ENCODE measurements around the gene ZNF605. TPM values are rescaled to one million over a fixed set of nuclear protein-coding genes. Genes with fewer than 3 reads are reported as not detected.
"Not testable (repeated sequence)": the region's sequence is repeated elsewhere in the genome, so short reads cannot be mapped to it uniquely, and the experiment has no call there.

ZNF605 gene
- total RNA-seq, 2 donors from 2014 or later = 4.5 to 9.9 TPM

DNA sequence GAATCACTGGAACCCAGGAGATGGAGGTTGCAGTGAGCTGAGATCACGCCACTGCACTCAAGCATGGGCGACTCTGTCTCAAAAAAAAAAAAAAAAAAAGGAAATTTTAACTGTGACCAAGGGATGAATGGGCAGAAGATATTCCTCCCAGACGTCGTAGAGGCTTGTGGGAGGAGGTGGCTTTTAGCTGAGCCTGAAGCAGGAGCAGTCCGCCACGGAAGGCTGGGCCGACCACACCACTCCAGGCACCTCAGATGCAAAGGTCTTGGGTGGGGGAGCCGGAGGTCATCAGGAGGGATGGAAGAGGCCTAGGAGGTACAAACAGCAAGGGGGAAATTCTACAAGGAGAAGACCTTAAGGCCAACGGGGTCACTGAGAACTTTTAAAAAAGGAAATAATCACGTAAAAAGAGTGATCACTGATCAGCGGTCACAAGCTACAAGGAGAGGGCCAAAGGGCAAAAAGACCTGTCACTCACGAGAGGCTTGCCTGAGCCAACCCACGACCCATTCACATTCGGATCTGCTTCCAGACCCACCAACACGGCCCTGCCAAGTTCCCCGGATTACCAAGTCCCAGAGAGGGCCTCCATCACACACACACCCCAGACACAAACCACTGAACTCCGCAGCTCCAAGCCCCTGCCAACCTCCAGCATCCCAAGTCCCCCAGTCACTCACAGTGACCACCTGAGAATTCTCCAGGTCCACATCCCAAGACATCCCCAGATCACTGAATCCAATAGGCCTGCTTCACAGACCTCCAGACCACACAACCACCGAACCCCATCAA lies 3.5 kb downstream of the ZNF605 start:
- no peak for DNase-seq (ENCODE audit: low spot score in 2 of 2)
- ATAC-seq = no peak
- Mint-ChIP-seq H3K36me3 (peaks cover 26 to 36% of the 10 kb centered on the region in 2 donors), H3K27ac (no peak overlapping the region), H3K9me3 (peaks cover 4 to 30% of the 10 kb centered on the region in 2 donors)

DNA sequence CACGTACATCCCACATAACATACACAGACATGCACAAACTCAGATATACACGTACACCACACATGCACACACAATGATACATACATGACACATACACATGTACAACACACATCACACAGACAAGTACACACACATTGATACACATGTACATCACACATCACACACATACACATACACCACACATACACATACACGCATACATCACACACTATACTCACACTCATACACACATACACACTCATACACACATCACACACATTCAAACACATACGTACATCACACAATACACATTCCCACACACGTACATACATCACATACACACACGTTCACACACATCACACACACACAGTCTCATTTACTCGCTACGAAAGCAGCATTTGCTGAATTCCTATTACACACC lies 4.5 kb downstream of the ZNF605 start:
- DNase-seq (ENCODE audit: low spot score in 2 of 2) (no peak), ATAC-seq (no peak)
- Mint-ChIP-seq H3K27ac (no peak overlapping the region), H3K36me3 (peaks cover 25 to 40% of the 10 kb centered on the region in 2 donors), H3K9me3 (peaks cover 4 to 28% of the 10 kb centered on the region in 2 donors)

DNA sequence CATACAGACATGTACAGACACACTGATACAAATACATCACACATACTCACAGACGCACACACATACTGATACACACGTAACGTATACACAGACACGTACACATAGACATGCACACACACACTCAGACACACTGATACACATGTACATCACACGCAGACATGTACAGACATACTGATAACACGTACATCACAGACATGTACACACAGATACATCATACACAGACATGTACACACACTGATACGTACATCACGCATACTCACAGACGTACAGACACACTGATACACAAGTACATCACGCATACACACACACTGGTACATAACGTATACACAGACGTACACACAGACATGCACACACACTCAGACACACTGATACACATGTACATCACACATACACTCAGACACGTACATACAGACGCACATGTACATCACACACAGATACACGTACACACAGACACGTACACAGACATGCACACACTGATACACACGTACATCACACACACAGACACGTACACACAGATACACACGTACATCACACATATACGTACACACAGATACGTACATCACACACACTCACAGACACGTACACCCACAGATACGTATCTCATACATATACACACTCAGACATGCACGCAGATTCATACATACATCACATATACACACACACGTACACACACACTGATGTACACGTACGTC lies 5.1 kb downstream of the ZNF605 start:
- DNase-seq (ENCODE audit: low spot score in 2 of 2) (no peak), ATAC-seq (no peak)
- Mint-ChIP-seq H3K36me3 (peaks cover 27 to 41% of the 10 kb centered on the region in 2 donors), H3K9me3 (peaks cover 7 to 30% of the 10 kb centered on the region in 2 donors), H3K27ac (no peak overlapping the region)

DNA sequence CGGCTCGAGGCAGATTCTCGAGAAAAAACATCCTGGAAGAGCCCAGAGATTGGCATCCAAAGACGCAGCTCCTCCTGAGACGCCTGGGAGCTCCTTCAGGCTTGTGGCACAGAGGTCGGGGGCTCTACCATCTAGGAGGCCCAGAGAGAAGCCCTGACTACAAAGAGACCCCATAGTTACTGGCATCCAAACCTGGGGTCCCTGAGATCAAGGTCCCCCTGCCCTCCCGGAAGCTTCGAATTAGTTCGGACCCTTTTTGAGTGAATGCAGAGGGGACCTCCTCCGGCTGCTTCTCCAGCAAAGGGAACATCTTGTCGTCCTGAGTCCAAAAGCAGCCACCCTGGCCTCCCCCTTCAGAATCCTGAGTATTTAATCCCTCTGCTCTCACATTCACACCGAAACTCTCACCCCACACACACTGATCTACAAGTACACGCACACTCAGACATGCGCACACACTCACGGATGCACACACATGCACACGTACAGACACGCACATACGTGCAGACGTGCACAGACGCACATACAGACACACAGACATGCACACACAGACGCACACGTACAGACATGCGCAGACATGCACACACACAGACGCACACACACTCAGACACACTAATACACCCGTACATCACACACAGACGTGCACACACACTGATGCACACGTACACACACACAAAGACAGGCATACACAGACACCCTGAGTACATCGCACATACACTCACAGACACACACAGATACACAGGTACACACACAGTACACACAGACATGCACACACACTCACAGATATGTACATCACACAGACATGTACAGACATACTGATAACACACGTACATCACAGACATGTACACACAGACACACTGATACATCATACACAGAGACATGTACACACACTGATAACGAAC lies 5.9 kb downstream of the ZNF605 start:
- Mint-ChIP-seq H3K27ac (no peak overlapping the region), H3K36me3 (peaks cover 35 to 48% of the 10 kb centered on the region in 2 donors), H3K9me3 (peaks cover 13 to 35% of the 10 kb centered on the region in 2 donors)
- ATAC-seq (no peak), DNase-seq (ENCODE audit: low spot score in 2 of 2) (no peak)

DNA sequence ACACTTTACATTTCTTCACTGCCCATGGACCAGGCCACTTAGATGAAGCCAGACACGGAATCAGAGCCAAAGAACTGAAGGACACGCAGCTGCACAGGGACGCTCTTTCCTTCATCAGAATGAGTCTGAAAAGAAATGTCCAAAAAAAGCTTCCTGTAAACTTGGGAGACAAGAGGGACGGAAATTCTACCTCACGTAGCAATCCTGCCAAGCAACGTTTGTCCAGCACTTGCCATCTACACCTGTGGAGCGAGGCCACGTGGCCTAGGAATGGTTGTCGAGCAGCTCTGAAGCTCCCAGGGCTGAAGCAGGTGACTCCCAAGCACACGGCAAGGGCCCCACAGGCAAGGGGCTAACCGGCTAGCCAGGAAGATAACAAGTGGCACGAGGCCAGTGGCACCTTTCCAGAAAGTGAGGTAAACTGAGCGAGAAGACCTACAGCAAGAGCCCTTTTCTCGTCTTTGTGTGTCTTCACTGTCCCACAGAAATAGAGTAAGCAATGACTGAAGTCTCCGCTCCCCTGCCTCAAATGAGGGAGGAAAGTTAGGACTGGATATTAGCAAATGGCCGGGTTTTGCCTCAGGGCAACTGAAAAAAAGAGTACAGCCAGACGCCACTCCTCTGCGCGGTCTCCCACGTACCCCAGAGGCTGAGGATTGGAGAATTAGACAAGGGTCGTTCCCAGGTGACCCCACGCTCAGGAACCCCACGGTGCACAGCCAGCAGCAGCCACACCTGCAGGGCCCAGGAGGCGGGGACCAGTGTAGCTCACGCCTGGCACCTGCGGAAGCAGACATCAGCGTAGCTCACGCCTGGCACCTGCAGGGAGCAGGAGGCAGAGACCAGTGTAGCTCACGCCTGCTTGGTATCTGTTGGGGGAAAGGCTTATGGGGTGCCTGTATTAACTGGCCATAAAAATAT lies 7.7 kb downstream of the ZNF605 start:
- no peak for DNase-seq (ENCODE audit: low spot score in 2 of 2)
- H3K36me3 Mint-ChIP-seq = peaks cover 47 to 48% of the 10 kb centered on the region in 2 donors
- no peak overlapping the region for H3K27ac Mint-ChIP-seq
- no peak for ATAC-seq
- H3K9me3 Mint-ChIP-seq = peaks cover 13 to 23% of the 10 kb centered on the region in 2 donors

- Mint-ChIP-seq H3K9me3 (peaks cover 22 to 32% of the 10 kb centered on the region in 2 donors), H3K27ac (no peak overlapping the region), H3K36me3 (peaks cover 56 to 64% of the 10 kb centered on the region in 2 donors)
- ATAC-seq = no peak
- DNase-seq (ENCODE audit: low spot score in 2 of 2) = no peak
Observed at GRCh38 chr12:132946246-132946820, 9.8 kb downstream of the ZNF605 start.

DNA sequence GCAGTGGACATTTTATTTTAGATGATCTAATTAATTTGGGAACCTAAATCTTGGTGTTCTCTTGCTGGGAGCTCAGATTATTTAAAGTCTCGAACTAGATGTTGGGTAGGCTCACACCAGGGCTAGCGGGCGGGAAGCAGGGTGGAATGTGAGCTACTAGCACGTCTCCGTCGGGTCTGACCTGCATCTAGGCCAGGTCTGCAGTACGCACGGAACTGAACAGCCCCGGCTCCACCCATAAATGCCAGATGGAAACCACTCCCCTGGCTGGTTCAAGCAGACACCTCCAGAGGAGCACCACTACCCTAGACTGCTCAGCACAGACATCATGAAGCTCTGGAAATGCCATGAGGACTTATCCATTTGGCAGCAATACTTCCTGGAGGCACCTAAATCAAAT lies 10.3 kb downstream of the ZNF605 start:
- ATAC-seq = no peak
- Mint-ChIP-seq H3K27ac (no peak overlapping the region), H3K9me3 (peaks cover 26 to 36% of the 10 kb centered on the region in 2 donors), H3K36me3 (peaks cover 61 to 70% of the 10 kb centered on the region in 2 donors)
- DNase-seq (ENCODE audit: low spot score in 2 of 2) = no peak

- Mint-ChIP-seq H3K27ac (no peak overlapping the region), H3K9me3 (peaks cover 27% of the 10 kb centered on the region in 2 donors), H3K36me3 (peaks cover 65 to 78% of the 10 kb centered on the region in 2 donors)
- DNase-seq (ENCODE audit: low spot score in 2 of 2) = no peak
- ATAC-seq = no peak
Observed at GRCh38 chr12:132942611-132943010, 13.5 kb downstream of the ZNF605 start.

DNA sequence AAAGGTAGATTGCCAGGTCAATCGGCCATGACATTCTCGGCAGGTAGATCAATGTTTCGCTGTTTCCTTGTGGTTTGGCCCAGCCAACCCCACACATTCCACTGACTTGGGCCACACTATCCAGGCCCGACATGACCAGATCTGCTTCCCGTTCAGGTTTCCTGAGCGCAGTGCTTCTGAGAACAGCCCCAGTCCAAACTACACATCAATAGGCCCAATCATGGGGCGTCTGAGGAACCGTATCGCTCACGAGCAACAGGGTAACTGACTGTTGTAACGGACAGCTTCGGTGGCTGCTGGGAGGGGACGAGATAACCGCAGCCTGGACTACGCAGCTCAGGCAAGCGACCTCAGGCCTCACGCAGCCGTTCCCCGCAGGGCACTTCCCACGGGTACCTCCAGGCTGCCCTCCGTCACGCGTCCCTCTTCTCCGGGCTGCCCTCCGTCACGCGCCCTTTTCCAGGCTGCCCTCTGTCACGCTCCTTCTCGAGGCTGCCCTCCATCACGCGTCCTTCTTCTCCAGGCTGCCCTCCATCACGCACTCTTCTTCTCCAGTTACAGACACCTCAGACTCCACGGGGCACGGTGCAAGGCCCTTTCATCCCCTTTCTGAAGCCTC lies 14.7 kb downstream of the ZNF605 start:
- Mint-ChIP-seq H3K27ac (no peak overlapping the region), H3K36me3 (peaks cover 67 to 77% of the 10 kb centered on the region in 2 donors), H3K9me3 (peaks cover 29 to 33% of the 10 kb centered on the region in 2 donors)
- ATAC-seq (no peak), DNase-seq (ENCODE audit: low spot score in 2 of 2) (no peak)

DNA sequence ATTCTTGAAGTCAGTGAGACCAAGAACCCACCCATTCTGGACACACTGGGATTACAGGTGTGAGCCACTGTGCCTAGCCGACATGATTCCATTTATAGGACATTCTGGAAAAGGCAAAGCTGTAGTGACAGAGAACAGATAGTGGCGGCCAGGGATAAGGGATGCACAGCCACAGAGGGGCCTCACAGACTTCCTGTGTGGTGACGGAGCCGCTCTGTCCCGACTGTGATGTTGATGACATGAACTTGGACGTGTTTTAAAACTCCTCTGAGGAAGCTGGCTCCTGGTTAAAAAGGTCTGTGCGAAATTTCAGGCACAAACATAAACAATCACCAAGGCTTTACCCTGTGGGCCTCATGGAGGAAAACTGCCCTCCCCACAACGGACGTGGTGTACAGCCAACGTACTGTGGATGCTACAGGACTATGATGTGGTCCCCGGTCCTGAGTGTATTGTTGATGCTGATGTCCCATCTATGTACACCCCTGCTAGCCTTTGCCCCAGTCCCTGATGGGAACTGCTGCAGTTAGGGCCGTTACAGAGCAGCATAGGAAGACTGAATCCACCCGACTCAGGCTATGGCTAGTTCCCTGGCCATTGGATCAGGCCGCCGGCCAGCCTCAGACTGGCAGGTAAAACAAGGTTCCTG lies 15.9 kb downstream of the ZNF605 start:
- peaks cover 29 to 33% of the 10 kb centered on the region in 2 donors for H3K9me3 Mint-ChIP-seq
- peaks cover 62 to 75% of the 10 kb centered on the region in 2 donors for H3K36me3 Mint-ChIP-seq
- DNase-seq (ENCODE audit: low spot score in 2 of 2) = no peak
- H3K27ac Mint-ChIP-seq = no peak overlapping the region
- ATAC-seq = no peak

DNA sequence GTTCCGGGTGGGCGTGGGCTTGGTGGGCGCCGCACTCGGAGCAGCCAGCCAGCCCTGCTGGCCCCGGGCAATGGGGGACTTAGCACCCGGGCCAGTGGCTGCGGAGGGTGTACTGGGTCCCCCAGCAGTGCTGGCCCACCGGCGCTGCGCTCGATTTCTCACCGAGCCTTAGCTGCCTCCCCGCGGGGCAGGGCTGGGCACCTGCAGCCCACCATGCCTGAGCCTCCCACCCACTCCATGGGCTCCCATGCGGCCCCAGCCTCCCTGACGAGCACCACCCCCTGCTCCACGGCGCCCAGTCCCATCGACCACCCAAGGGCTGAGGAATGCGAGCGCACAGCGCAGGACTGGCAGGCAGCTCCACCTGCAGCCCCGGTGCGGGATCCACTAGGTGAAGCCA lies 17.3 kb downstream of the ZNF605 start:
- not testable (repeated sequence) for ATAC-seq; H3K27ac Mint-ChIP-seq; DNase-seq (ENCODE audit: low spot score in 2 of 2)
- Mint-ChIP-seq H3K36me3 (peaks cover 59 to 75% of the 10 kb centered on the region in 2 donors), H3K9me3 (peaks cover 37 to 40% of the 10 kb centered on the region in 2 donors)

- no peak for DNase-seq (ENCODE audit: low spot score in 2 of 2)
- H3K36me3 Mint-ChIP-seq = peaks cover 61 to 75% of the 10 kb centered on the region in 2 donors
- no peak overlapping the region for H3K27ac Mint-ChIP-seq
- H3K9me3 Mint-ChIP-seq = peaks cover 37 to 40% of the 10 kb centered on the region in 2 donors
- ATAC-seq = no peak
Observed at GRCh38 chr12:132937476-132937875, 18.6 kb downstream of the ZNF605 start.

DNA sequence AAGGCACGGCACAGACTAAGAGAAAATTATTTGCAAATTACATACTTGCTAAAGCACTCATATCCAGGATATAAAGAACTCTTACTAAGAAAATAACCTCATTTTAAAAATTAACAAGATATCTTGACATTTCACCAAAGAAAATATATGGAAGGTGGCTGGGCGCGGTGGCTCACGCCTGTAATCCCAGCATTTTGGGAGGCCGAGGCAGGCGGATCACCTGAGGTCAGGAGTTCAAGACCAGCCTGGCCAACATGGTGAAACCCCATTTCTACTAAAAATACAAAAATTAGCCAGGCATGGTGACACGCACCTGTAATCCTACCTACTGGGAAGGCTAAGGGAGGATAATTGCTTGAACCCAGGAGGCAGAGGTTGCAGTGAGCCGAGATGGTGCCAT lies 19.2 kb downstream of the ZNF605 start:
- peaks cover 61 to 75% of the 10 kb centered on the region in 2 donors for H3K36me3 Mint-ChIP-seq

DNA sequence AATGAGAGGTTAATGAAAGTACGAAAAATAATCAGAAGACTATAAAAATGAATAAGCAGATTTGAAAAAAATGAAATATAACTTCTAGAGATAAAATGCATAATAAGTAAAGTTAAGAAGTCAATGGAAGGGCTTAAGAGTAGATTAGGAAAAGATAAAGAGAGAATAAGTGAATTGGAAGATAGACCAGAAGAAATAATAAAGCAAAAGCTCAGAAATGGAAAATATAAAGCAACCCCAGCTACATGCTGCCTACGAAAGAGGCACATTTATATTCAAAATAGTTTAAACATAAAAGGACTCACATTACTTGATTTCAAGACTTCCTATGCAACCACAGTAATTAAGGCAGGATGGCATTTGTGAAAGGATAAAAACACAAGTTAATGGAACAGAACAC lies 19.9 kb downstream of the ZNF605 start:
- no peak for ATAC-seq
- no peak for DNase-seq (ENCODE audit: low spot score in 2 of 2)
- H3K36me3 Mint-ChIP-seq = peaks cover 61 to 75% of the 10 kb centered on the region in 2 donors
- H3K27ac Mint-ChIP-seq = no peak overlapping the region
- peaks cover 32 to 34% of the 10 kb centered on the region in 2 donors for H3K9me3 Mint-ChIP-seq

More for the DNA sequence above, 19.2 kb downstream of the ZNF605 start:
- H3K27ac Mint-ChIP-seq; DNase-seq (ENCODE audit: low spot score in 2 of 2); ATAC-seq: not testable (repeated sequence)
- H3K9me3 Mint-ChIP-seq = peaks cover 33 to 37% of the 10 kb centered on the region in 2 donors
